Measurements from ENCODE around the gene USP7.

USP7 gene

DNA sequence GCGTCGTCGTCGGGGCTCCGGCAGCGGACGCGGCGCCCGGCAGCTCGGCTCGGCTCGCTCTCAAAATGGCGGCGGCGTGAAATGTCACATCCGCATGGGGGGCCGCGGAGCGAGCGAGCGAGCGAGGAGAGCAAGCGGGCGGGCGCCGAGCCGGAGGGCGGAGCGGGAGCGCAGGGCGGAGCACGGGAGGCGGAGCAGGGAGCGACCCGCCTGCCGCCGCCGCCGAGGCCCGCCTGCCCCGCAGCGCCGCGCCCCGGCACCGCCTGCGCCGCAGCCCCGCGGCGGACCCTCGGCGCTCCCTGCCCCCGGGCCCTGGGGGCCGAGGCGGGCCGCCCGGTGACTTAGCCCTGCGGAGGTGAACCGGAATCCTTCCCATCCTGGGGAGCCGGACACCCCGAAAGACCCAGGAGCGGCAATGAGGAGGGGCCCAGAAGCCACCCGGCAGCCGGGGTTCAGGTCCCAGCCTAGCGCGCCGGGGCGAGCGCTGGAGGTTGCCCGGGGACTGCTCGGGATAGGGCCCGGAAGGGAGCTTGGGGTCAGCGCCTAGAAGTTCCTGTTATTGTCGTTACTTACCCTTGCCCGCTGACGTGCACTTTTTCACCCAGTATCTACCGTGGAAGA, at the start of gene USP7:
USP7 (minus strand) TSS at position 86 of the 621 bp plus-strand sequence. CDS start 621 bp downstream, outside the sequence.
- TF ChIP-seq, protein P1, sequence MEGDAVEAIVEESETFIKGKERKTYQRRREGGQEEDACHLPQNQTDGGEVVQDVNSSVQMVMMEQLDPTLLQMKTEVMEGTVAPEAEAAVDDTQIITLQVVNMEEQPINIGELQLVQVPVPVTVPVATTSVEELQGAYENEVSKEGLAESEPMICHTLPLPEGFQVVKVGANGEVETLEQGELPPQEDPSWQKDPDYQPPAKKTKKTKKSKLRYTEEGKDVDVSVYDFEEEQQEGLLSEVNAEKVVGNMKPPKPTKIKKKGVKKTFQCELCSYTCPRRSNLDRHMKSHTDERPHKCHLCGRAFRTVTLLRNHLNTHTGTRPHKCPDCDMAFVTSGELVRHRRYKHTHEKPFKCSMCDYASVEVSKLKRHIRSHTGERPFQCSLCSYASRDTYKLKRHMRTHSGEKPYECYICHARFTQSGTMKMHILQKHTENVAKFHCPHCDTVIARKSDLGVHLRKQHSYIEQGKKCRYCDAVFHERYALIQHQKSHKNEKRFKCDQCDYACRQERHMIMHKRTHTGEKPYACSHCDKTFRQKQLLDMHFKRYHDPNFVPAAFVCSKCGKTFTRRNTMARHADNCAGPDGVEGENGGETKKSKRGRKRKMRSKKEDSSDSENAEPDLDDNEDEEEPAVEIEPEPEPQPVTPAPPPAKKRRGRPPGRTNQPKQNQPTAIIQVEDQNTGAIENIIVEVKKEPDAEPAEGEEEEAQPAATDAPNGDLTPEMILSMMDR (IDR thresholded peaks at IDR 0.05) = peak; percentile 20
- TF ChIP-seq ZFX (IDR thresholded peaks at IDR 0.05; ENCODE audit: borderline replicate concordance) = no peak
- peak within 1 kb of the TSS; percentile 38; the same call in 1 of the 2 replicates for H3K27ac ChIP-seq

DNA sequence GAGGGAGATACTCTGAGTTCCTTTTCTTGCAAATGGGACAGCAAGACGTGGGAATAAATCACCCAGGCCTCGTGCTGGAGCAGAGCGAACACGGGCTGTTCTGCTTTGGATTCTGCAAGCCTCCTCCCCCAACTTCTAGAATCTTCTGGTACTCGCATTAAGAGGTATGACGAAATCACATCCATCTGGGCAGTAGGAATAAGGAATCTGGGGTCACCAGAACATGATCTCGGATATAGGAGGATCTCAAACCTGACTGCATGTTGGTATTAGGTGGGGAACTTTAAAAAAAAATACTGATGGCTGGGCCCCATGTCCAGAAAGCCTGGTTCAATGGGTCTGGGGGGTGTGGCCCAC, 49.8 kb upstream of the USP7 start:
- TF ChIP-seq, protein P1 (IDR thresholded peaks at IDR 0.05) = no peak
- TF ChIP-seq ZFX (IDR thresholded peaks at IDR 0.05; ENCODE audit: borderline replicate concordance) = no peak
- no peak overlapping the region for H3K27ac ChIP-seq

DNA sequence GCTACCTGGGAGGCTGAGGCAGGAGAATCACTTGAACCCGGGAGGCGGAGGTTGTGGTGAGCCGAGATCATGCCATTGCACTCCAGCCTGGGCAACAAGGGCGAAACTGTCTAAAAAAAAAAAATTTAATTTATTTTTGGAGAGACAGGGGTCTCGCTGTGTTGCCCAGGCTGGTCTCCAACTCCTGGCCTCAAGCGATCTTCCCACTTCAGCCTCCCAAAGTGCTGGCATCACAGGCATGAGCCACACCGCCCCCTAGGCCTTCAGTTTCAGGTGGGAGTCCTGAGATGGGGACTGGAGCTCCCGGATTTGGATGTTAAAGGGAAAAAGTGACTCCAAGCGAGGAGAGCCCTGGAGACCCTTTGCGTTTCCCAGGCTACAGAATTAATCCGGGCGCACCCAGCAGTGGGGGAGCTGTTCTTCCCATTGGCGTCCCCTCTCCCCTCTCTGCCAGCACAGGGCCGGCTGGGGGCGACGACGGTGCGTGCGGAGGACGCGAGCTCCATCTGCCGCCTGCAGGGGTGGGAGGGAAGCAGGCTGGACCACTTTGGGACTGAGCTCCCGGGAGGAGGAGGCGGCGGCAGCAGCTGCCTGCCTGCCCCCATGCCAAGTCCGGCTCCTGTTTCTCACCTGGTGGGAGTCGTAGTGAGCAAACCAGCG, 49.3 kb upstream of the USP7 start:
- no peak for TF ChIP-seq ZFX (IDR thresholded peaks at IDR 0.05; ENCODE audit: borderline replicate concordance)
- TF ChIP-seq, protein P1 (IDR thresholded peaks at IDR 0.05) = no peak
- H3K27ac ChIP-seq = no peak overlapping the region

DNA sequence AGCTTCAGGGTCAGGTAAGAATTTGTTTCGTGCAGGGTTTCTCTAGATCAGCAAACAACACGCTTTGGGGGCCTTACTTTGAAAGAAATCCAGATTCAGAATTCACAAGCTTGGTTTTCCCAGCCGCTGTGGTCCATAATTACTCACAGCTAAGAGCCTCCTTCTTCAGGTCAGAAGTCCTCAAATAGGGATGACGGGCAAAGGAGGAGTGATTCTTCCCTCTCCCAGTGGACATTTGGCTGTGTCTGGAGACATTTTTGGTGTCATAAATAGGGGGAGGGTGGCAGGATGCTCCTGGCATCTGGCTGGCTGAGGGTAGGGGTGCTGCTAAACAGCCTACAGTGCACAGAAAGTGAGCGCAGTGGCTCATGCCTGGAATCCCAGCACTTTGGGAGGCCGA, 48.6 kb upstream of the USP7 start:
- no peak for TF ChIP-seq ZFX (IDR thresholded peaks at IDR 0.05; ENCODE audit: borderline replicate concordance)
- TF ChIP-seq, protein P1 (IDR thresholded peaks at IDR 0.05) = no peak

DNA sequence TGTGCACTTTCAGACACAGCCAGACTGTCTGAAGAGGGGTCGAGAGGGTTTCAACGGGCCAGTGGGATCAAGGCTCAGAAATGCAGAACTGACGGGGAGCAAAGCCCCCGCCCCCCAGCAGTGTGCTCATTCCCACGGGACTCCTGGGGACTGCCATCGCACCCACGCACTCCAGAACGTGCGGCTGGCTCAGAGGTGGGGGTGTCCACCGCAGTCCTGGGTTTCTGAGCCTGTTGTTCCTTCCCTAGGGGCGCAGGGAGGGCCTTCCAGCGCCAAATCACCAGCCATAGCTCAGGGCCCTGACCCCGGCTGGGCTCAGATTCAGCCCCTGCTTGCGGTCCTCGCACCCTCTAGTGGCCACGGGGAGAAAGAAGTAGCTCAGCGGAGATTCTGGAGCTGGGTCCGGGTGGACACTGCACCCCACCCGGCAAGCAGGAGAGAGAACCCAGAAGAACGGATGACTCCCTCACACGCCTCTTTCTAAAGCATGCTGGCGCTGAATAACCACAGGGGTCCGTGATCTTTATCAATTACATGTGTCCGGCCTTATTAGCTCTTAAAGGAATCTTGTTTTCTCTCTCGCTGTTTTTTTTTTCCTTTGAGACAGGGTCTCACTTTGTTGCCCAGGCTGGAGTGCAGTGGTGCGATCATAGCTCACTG, 45.0 kb upstream of the USP7 start:
- H3K27ac ChIP-seq = no peak overlapping the region
- no peak for TF ChIP-seq ZFX (IDR thresholded peaks at IDR 0.05; ENCODE audit: borderline replicate concordance)
- TF ChIP-seq, protein P1 (IDR thresholded peaks at IDR 0.05) = peak; percentile 93

More for the DNA sequence above, 48.6 kb upstream of the USP7 start:
- no peak overlapping the region for H3K27ac ChIP-seq

DNA sequence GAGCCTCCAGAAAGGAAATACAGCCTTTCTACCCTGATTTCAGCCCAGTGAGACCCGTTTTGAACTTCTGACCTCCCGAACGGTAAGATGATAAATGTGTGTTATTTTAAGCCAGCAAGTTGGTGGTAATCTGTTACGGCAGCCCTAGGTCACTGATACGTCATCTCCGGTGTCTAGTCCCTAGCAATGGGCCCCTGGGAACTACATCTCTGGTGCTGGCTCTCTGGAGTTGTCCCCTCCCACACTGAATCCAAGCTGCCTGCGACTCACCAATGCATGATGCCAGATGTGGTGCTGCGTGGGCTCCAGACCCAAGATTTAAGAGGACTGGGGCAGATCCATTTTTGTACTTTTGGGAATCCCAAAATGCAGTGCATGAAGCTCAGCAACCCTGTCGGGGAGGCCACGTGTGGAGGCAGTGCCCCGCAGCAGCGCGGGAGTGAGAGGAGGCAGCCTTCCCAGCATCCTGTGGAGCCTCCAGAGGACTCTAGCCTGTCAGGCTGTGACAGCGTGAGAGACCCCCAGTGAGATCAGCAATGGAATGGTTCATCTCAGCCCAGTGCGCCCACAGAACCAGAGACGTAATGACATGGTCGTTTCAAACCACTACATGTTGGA, 43.6 kb upstream of the USP7 start:
- TF ChIP-seq, protein P1 (IDR thresholded peaks at IDR 0.05) = no peak
- TF ChIP-seq ZFX (IDR thresholded peaks at IDR 0.05; ENCODE audit: borderline replicate concordance) = no peak
- no peak overlapping the region for H3K27ac ChIP-seq

Data from 22Rv1 (cell line).